HepG2 (cell line): ENCODE data around the gene MASP2. TPM values are rescaled to one million over a fixed set of nuclear protein-coding genes. Genes with fewer than 3 reads are reported as not detected.
A peak's percentile ranks its signal among the peaks of the same experiment; 100 is the strongest.

ENCODE experiments used
- CEBPG ChIP-seq: IDR thresholded peaks from 2 replicates; pipeline ENCODE4 v1.6.1; 2016
- FOXK2 ChIP-seq: fragments of 450-650 bp; IDR thresholded peaks from 2 replicates; pipeline ENCODE4 v1.6.1; 2016
- TBX3 ChIP-seq: fragments of 450-650 bp; IDR thresholded peaks from 2 replicates; pipeline ENCODE4 v1.6.1; 2017; ENCODE audit warnings: antibody characterized with exemption, mild to moderate bottlenecking, inconsistent platforms, borderline replicate concordance
- TEAD3 ChIP-seq: optimal IDR thresholded peaks from 2 replicates; pipeline ENCODE3; 2016; ENCODE audit warnings: borderline replicate concordance
- ZFP37 ChIP-seq: sonication (generic); formaldehyde crosslinking; IDR thresholded peaks from 2 replicates; pipeline ENCODE4 v1.4.0; 2020; ENCODE audit warnings: missing genetic modification reagents, borderline replicate concordance
- ZNF337 ChIP-seq: sonication (generic); formaldehyde crosslinking; IDR thresholded peaks from 2 replicates; pipeline ENCODE4 v1.5.1; 2020; ENCODE audit warnings: missing genetic modification reagents, low read depth, mild to moderate bottlenecking, borderline replicate concordance
- ZNF629 ChIP-seq: sonication (generic); formaldehyde crosslinking; conservative IDR thresholded peaks from 2 replicates; pipeline ENCODE4 v1.5.0; 2020; ENCODE audit warnings: missing genetic modification reagents
- ZNF713 ChIP-seq: sonication (generic); formaldehyde crosslinking; IDR thresholded peaks from 2 replicates; pipeline ENCODE4 v1.4.0; 2020; ENCODE audit warnings: mild to moderate bottlenecking, missing genetic modification reagents
- ZNF784 ChIP-seq: sonication (generic); formaldehyde crosslinking; IDR thresholded peaks from 2 replicates; pipeline ENCODE4 v1.5.1; 2020; ENCODE audit warnings: missing genetic modification reagents, mild to moderate bottlenecking, borderline replicate concordance
- ZNF816 ChIP-seq: sonication (generic); formaldehyde crosslinking; IDR thresholded peaks from 2 replicates; pipeline ENCODE4 v1.8.0; 2022; ENCODE audit warnings: missing genetic modification reagents, mild to moderate bottlenecking, borderline replicate concordance
- polyA plus RNA-seq, 8 experiments: library from polyadenylated mRNA; depleted of rRNA in 3 of 8; stranded (reverse) in 7 of 8; unstranded in 1 of 8; fragments of >200 nt; fragmentation: Illumina TruSeq in 4 of 8; extraction: Trizol in 4 of 8; gene quantifications; 2 replicates each; pipeline versions ENCODE4 v1.2.1 to v1.2.3, GENCODE V29; 2011 to 2016; ENCODE audit warnings: low read depth in 4 of 8, missing spikeins in 1 of 8, mixed read lengths in 1 of 8; ENCODE audit not compliant: insufficient read depth in 1 of 8
- total RNA-seq, 5 experiments: library from RNA; depleted of rRNA; stranded (reverse); fragments of >200 nt; fragmentation: Illumina TruSeq; extraction: Trizol; gene quantifications; 2 replicates each; pipeline ENCODE4 v1.2.3, GENCODE V29; 2016; ENCODE audit warnings: low read depth in 1 of 5
- TF ChIP-seq, protein P1 (sequence below): sonication (generic); formaldehyde crosslinking; IDR thresholded peaks from one replicate; pipeline ENCODE4 v1.5.1; 2020; ENCODE audit warnings: mild to moderate bottlenecking, missing genetic modification reagents; ENCODE audit errors: not compliant biosample characterization
- TF ChIP-seq, protein P2 (sequence below): sonication (generic); formaldehyde crosslinking; IDR thresholded peaks from 2 replicates; pipeline ENCODE4 v1.5.0; 2020; ENCODE audit warnings: mild to moderate bottlenecking, missing genetic modification reagents
- TF ChIP-seq, protein P3 (sequence below): IDR thresholded peaks from 2 replicates; pipeline ENCODE4 v1.6.1; 2016; ENCODE audit warnings: mild to moderate bottlenecking, missing biosample characterization, missing genetic modification reagents

MASP2 gene
- total and polyA plus RNA-seq, 2 of the 13 experiments (the other 11 are each of a cell fraction or from before 2014, with no cell fraction given): 7.1 to 11.8 TPM

GRCh38 chr1:11012260-11013159 is 34.5 kb downstream of the MASP2 start, which contains the start of gene TARDBP (continued):
- TF ChIP-seq ZNF784 (CRISPR knock-in tag) (peak; percentile 63; the same call in 1 of the 2 replicates), CEBPG (CRISPR knock-in tag) (no peak), ZNF816 (CRISPR knock-in tag) (no peak), ZNF337 (CRISPR knock-in tag) (no peak), TEAD3 (CRISPR knock-in tag) (peak; percentile 46), TBX3 (0 out of 2 replicates have a peak, but pooled peaks have one; percentile 33), ZNF713 (CRISPR knock-in tag) (0 out of 2 replicates have a peak, but pooled peaks have one; percentile 79), ZNF629 (CRISPR knock-in tag) (no peak; the same call in 1 of the 2 replicates), FOXK2 (peak; percentile 99), ZFP37 (CRISPR knock-in tag) (no peak)
- TF ChIP-seq, protein P1, sequence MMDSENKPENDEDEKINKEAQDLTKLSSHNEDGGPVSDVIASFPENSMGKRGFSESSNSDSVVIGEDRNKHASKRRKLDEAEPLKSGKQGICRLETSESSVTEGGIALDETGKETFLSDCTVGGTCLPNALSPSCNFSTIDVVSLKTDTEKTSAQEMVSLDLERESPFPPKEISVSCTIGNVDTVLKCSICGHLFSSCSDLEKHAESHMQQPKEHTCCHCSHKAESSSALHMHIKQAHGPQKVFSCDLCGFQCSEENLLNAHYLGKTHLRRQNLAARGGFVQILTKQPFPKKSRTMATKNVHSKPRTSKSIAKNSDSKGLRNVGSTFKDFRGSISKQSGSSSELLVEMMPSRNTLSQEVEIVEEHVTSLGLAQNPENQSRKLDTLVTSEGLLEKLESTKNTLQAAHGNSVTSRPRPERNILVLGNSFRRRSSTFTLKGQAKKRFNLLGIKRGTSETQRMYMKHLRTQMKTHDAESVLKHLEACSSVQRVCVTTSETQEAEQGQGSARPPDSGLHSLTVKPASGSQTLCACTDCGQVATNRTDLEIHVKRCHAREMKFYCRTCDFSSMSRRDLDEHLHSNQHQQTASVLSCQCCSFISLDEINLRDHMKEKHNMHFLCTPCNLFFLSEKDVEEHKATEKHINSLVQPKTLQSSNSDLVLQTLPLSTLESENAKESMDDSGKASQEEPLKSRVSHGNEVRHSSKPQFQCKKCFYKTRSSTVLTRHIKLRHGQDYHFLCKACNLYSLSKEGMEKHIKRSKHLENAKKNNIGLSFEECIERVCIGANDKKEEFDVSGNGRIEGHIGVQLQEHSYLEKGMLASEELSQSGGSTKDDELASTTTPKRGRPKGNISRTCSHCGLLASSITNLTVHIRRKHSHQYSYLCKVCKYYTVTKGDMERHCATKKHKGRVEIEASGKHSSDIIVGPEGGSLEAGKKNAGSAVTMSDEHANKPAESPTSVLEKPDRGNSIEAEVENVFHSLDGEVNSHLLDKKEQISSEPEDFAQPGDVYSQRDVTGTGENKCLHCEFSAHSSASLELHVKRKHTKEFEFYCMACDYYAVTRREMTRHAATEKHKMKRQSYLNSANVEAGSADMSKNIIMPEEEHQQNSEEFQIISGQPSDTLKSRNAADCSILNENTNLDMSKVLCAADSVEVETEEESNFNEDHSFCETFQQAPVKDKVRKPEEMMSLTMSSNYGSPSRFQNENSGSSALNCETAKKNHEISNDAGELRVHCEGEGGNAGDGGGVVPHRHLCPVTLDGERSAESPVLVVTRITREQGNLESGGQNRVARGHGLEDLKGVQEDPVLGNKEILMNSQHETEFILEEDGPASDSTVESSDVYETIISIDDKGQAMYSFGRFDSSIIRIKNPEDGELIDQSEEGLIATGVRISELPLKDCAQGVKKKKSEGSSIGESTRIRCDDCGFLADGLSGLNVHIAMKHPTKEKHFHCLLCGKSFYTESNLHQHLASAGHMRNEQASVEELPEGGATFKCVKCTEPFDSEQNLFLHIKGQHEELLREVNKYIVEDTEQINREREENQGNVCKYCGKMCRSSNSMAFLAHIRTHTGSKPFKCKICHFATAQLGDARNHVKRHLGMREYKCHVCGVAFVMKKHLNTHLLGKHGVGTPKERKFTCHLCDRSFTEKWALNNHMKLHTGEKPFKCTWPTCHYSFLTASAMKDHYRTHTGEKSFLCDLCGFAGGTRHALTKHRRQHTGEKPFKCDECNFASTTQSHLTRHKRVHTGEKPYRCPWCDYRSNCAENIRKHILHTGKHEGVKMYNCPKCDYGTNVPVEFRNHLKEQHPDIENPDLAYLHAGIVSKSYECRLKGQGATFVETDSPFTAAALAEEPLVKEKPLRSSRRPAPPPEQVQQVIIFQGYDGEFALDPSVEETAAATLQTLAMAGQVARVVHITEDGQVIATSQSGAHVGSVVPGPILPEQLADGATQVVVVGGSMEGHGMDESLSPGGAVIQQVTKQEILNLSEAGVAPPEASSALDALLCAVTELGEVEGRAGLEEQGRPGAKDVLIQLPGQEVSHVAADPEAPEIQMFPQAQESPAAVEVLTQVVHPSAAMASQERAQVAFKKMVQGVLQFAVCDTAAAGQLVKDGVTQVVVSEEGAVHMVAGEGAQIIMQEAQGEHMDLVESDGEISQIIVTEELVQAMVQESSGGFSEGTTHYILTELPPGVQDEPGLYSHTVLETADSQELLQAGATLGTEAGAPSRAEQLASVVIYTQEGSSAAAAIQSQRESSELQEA (CRISPR knock-in tag): peak; percentile 88
- TF ChIP-seq, protein P2, sequence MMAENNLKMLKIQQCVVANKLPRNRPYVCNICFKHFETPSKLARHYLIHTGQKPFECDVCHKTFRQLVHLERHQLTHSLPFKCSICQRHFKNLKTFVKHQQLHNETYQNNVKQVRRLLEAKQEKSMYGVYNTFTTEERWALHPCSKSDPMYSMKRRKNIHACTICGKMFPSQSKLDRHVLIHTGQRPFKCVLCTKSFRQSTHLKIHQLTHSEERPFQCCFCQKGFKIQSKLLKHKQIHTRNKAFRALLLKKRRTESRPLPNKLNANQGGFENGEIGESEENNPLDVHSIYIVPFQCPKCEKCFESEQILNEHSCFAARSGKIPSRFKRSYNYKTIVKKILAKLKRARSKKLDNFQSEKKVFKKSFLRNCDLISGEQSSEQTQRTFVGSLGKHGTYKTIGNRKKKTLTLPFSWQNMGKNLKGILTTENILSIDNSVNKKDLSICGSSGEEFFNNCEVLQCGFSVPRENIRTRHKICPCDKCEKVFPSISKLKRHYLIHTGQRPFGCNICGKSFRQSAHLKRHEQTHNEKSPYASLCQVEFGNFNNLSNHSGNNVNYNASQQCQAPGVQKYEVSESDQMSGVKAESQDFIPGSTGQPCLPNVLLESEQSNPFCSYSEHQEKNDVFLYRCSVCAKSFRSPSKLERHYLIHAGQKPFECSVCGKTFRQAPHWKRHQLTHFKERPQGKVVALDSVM (CRISPR knock-in tag): peak; percentile 61
- TF ChIP-seq, protein P3, sequence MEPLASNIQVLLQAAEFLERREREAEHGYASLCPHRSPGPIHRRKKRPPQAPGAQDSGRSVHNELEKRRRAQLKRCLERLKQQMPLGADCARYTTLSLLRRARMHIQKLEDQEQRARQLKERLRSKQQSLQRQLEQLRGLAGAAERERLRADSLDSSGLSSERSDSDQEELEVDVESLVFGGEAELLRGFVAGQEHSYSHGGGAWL (CRISPR knock-in tag): peak; percentile 97
